ENCODE data around the gene SEMA3G. TPM values are rescaled to one million over a fixed set of nuclear protein-coding genes. Genes with fewer than 3 reads are reported as not detected.

The SEMA3G gene
- total RNA-seq, 2 experiments from 2014 or later: not detected

DNA sequence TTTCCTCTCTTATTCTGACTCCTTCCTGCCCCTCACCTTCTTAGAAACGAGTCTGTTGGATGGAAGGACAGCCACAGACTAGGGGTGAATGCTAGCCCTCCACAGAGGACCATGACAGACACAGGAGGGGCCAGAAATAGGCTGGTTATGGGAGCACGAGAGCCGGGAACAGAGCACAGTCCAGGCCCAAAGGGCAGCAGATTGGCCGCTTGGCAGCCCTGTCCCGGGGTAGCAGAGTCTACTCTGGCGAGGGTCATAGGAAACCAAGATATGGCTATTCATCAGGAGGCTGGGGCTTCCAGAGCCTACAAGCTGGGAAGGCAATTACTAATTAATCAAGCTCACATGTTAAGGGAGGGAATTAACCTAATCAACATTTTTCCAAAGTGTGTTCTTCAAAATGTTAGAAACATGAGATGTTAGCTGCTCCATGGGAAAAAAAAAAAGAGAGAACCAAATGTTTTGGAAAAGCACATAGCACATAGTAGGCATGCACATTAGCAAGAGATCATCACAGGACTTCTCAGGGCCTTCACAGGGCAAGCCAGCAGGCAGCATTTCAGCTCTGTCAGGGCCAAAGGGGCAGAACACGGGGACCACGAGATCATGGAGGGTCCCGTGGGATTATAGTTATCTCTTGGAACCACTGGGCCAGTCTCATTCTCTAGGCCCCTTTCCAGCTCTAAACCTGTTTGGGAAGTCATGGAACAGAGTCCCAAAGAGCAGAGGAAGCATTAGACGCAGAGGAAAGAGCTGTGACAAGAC lies 13.3 kb downstream of the SEMA3G start:
- ATAC-seq (no peak), DNase-seq (no peak)
- POLR2A ChIA-PET: interaction anchor here (0.6 to 0.8 kb wide), 2 partner anchors 57 to 96 kb away, joined by 3 read pairs; no protein-coding TSS in a partner anchor
- no peak overlapping the region for H3K4me3 Mint-ChIP-seq
- TF ChIP-seq, protein P1, sequence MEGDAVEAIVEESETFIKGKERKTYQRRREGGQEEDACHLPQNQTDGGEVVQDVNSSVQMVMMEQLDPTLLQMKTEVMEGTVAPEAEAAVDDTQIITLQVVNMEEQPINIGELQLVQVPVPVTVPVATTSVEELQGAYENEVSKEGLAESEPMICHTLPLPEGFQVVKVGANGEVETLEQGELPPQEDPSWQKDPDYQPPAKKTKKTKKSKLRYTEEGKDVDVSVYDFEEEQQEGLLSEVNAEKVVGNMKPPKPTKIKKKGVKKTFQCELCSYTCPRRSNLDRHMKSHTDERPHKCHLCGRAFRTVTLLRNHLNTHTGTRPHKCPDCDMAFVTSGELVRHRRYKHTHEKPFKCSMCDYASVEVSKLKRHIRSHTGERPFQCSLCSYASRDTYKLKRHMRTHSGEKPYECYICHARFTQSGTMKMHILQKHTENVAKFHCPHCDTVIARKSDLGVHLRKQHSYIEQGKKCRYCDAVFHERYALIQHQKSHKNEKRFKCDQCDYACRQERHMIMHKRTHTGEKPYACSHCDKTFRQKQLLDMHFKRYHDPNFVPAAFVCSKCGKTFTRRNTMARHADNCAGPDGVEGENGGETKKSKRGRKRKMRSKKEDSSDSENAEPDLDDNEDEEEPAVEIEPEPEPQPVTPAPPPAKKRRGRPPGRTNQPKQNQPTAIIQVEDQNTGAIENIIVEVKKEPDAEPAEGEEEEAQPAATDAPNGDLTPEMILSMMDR (IDR thresholded peaks at IDR 0.05): no peak
- H3K9me3 Mint-ChIP-seq: no peaks in the 10 kb centered on the region
- no peak overlapping the region for H3K27ac Mint-ChIP-seq
- no peaks in the 10 kb centered on the region for H3K36me3 Mint-ChIP-seq (ENCODE audit: low read depth)
- intact Hi-C loops (cut with micrococcal nuclease): no loop called here
- CTCF ChIA-PET: interaction anchor here (1.2 to 5.8 kb wide), 3 partner anchors 16 to 47 kb away, joined by 3 to 111 read pairs (median 12); partner anchors contain the start of gene SEMA3G
- no peaks in the 10 kb centered on the region for H3K27me3 Mint-ChIP-seq
- no peaks in the 10 kb centered on the region for H3K4me1 Mint-ChIP-seq (ENCODE audit: low read depth)

DNA sequence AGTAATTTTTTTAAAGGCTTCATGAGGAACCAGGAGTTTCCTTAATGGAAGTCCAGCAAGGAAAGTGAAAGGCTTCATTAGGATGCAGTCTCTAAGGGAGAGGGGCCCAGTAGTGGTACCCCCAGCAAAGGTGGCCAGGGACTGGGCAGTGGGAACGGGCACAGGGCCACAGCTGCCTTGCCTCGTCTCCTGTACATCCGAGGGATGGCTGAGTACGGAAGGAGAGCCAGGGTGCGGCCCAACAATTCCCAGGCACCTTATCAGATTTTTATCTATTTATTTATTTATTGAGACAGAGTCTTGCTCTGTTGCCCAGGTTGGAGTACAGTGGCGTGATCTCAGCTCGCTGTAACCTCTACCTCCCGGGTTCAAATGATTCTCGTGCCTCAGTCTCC lies 14.5 kb downstream of the SEMA3G start:
- no peak overlapping the region for H3K4me3 Mint-ChIP-seq

DNA sequence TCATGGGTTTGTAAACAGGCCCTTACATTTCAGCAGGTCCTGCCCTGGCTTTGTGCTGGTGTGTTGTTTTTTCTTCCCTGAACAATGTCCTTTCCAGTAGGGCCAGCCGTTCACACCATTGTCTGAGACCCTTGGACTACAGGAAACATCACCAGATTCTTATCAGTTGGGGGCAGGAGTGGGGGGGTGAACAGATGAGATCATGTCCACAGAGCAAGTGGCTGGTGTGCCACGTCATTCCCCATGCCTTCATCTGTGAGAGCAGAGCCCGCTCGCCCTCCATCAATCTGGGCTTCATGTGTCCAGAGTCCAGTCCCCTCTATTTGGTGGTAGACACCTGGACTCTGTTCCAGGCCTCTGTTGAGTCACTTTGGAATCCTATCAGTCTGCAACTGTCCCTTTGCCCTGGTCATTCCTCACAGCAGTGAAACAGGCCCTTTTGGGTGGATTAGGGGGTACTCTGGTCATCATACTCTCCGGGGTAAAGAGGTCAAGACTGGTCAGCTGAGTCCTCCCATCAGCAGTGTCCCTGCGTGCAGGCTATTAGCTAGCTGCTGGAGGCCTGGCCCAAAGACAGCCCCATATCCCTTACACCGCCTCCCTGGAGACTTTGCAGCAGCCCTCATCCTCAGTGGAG lies 15.0 kb downstream of the SEMA3G start:
- no peaks in the 10 kb centered on the region for H3K9me3 Mint-ChIP-seq
- intact Hi-C loops (cut with micrococcal nuclease): loop anchor here (2.0 kb wide), 1 partner anchor 17 kb away; no protein-coding TSS in a partner anchor
- TF ChIP-seq, protein P1 (IDR thresholded peaks at IDR 0.05): no peak
- no peaks in the 10 kb centered on the region for H3K27me3 Mint-ChIP-seq
- ChIA-PET CTCF (interaction anchor here (0.9 to 5.8 kb wide), 8 partner anchors 11 to 91 kb away, joined by 3 to 111 read pairs (median 3); partner anchors contain the start of genes SEMA3G and TNNC1), POLR2A (no interaction called here)
- ATAC-seq (no peak), DNase-seq (no peak)
- no peak overlapping the region for H3K4me3 Mint-ChIP-seq
- no peaks in the 10 kb centered on the region for H3K36me3 Mint-ChIP-seq (ENCODE audit: low read depth)
- H3K27ac Mint-ChIP-seq: no peak overlapping the region
- H3K4me1 Mint-ChIP-seq (ENCODE audit: low read depth): no peaks in the 10 kb centered on the region

More for the DNA sequence above, 14.5 kb downstream of the SEMA3G start:
- ChIA-PET CTCF (interaction anchor here (0.8 to 5.8 kb wide), 5 partner anchors 17 to 46 kb away, joined by 3 to 111 read pairs (median 3); partner anchors contain the start of gene SEMA3G), POLR2A (no interaction called here)
- TF ChIP-seq, protein P1 (IDR thresholded peaks at IDR 0.05): no peak
- Mint-ChIP-seq H3K9me3 (no peaks in the 10 kb centered on the region), H3K27me3 (no peaks in the 10 kb centered on the region), H3K4me1 (ENCODE audit: low read depth) (no peaks in the 10 kb centered on the region), H3K27ac (no peak overlapping the region), H3K36me3 (ENCODE audit: low read depth) (no peaks in the 10 kb centered on the region)
- DNase-seq (no peak), ATAC-seq (no peak)
- intact Hi-C loops (cut with micrococcal nuclease): no loop called here

DNA sequence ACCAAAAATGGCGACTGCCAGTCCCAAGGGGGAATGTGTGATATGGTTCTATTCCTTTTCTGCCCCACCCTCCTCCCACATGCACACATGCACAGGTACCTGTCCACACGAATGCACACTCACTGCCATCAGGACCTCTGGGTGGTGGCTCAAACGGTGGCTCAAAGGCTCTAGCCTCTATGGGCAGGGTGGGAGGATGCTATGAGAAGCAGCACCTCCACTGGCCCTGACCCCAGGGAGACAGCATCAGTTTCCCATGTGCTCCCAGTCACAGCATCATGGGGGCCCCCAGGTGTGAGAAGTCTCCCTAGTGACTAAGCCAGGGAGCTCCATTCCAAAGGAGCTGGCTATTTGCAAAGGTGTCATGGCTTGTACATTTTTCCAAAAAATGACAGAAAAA lies 15.9 kb downstream of the SEMA3G start:
- Mint-ChIP-seq H3K4me1 (ENCODE audit: low read depth) (no peaks in the 10 kb centered on the region), H3K27me3 (no peaks in the 10 kb centered on the region), H3K4me3 (no peak overlapping the region), H3K36me3 (ENCODE audit: low read depth) (no peaks in the 10 kb centered on the region), H3K27ac (no peak overlapping the region), H3K9me3 (no peaks in the 10 kb centered on the region)
- intact Hi-C loops (cut with micrococcal nuclease): loop anchor here (2.0 kb wide), 1 partner anchor 18 kb away; no protein-coding TSS in a partner anchor
- ATAC-seq: no peak
- ChIA-PET CTCF (interaction anchor here (0.9 to 5.8 kb wide), 14 partner anchors 9 to 329 kb away, joined by 3 to 111 read pairs (median 5); partner anchors contain the start of genes SEMA3G and TNNC1), POLR2A (interaction anchor here (1.5 kb wide), 1 partner anchor 16 kb away, joined by 4 read pairs; no protein-coding TSS in a partner anchor)
- DNase-seq: no peak
- TF ChIP-seq, protein P1 (IDR thresholded peaks at IDR 0.05): no peak

All from activated CD8-positive, alpha-beta T cell treated with anti-CD3 and anti-CD28 coated beads for 36 hours (primary cell).